ENCODE results near the gene LUC7L3. TPM values are rescaled to one million over a fixed set of nuclear protein-coding genes. Genes with fewer than 3 reads are reported as not detected.

Gene LUC7L3
- total RNA-seq, 4 donors from 2014 or later, result 80.8 to 114 (median 105) TPM

DNA sequence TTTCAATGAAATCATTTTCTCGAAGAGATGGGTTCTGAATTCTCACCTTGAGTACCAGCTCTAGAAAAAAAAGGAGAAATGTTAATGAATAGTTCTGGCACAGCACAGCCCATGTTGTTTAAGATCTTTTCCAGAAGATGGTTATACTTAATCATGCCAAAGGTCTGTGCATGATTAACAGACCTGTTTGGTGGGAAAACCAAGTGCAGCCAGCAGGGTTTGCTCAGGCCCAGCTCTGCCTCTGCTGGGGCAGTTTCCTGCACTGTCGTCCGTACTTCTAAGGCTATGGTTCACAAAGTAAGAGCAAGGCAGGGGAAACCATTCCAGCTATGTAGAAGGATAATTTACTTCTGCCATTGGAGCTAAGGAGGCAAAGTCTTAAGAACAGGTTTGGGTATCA lies 22.3 kb upstream of the LUC7L3 start:
- Histone ChIP-seq H3K27ac (no peak overlapping the region), H3K36me3 (peaks cover 0 to 86% (median 4%) of the 10 kb centered on the region in 3 donors), H3K4me3 (no peak overlapping the region), H3K27me3 (no peaks in the 10 kb centered on the region), H3K9me3 (no peaks in the 10 kb centered on the region), H3K4me1 (peaks cover 0 to 10% (median 0%) of the 10 kb centered on the region in 4 donors)
- no peak for DNase-seq (ENCODE audit: low spot score in 2 of 2)
- 83 to 90% methylated on average over 3 of the region's 3 CpGs for WGBS, 2 donors
- no peak for TF ChIP-seq EP300 (IDR thresholded peaks at IDR 0.05)
- no peak for TF ChIP-seq POLR2A (IDR thresholded peaks at IDR 0.05)
- TF ChIP-seq, protein P1, sequence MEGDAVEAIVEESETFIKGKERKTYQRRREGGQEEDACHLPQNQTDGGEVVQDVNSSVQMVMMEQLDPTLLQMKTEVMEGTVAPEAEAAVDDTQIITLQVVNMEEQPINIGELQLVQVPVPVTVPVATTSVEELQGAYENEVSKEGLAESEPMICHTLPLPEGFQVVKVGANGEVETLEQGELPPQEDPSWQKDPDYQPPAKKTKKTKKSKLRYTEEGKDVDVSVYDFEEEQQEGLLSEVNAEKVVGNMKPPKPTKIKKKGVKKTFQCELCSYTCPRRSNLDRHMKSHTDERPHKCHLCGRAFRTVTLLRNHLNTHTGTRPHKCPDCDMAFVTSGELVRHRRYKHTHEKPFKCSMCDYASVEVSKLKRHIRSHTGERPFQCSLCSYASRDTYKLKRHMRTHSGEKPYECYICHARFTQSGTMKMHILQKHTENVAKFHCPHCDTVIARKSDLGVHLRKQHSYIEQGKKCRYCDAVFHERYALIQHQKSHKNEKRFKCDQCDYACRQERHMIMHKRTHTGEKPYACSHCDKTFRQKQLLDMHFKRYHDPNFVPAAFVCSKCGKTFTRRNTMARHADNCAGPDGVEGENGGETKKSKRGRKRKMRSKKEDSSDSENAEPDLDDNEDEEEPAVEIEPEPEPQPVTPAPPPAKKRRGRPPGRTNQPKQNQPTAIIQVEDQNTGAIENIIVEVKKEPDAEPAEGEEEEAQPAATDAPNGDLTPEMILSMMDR (IDR thresholded peaks at IDR 0.05), result no peak

DNA sequence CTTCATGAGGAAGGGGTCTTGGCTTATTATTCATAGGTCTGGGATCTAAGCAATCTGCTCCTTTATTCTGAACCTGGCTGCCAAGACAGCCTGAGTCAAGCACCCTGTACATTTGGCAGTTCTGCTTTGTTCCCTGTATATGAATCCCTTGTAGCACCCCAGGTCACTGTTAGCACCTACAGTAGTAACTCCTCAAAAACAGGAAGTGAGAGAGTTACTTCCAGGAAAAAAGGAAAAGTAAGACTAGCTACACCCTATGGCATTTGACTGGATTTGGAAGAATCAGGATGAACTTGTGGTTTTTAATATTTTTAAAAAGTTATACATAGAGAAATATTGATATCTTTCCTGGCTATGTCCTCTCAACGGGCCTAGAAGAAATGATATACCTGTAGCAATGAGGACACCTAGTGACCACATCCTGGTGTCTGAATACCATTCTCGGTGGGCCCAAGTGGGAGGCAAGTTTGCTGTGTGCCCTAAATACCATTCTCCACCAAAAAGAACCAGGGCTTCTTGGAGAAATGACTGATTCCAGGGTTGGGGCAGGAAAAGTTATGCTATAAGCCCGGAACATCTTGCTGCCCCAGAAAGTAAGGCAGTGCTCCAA lies 21.6 kb upstream of the LUC7L3 start:
- peaks cover 0 to 15% (median 0%) of the 10 kb centered on the region in 4 donors for H3K4me1 ChIP-seq
- DNase-seq (ENCODE audit: low spot score in 2 of 2), result no peak
- no peak overlapping the region for H3K27ac ChIP-seq
- WGBS, 2 donors, result 48 to 51% methylated on average over 3 of the region's 3 CpGs
- no peaks in the 10 kb centered on the region for H3K9me3 ChIP-seq
- H3K36me3 ChIP-seq, result peaks cover 0 to 84% (median 4%) of the 10 kb centered on the region in 3 donors
- H3K4me3 ChIP-seq, result no peak overlapping the region
- TF ChIP-seq EP300 (IDR thresholded peaks at IDR 0.05) (no peak), POLR2A (IDR thresholded peaks at IDR 0.05) (no peak)
- no peaks in the 10 kb centered on the region for H3K27me3 ChIP-seq

DNA sequence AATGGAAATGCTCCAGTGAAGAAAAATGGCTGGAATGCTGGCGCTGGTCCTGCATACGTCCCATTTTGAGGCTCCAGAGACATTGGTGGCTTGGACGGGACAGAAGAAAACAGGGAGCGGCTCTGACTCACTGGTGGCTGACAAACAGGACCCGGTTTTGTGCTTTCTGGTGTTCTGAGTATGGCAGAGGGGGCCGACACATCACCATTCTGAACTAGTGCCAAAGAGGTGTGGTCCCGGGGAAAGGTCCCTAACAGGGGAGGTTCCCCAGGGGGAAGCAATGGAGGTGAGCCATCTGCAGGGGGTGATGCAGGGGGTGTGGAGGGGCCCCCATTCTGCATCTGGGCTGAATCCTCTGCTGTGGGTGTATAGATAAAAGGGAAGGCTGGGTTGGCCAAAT lies 20.0 kb upstream of the LUC7L3 start:
- no peak for DNase-seq (ENCODE audit: low spot score in 2 of 2)
- TF ChIP-seq POLR2A (IDR thresholded peaks at IDR 0.05) (no peak), EP300 (IDR thresholded peaks at IDR 0.05) (no peak)
- TF ChIP-seq, protein P1 (IDR thresholded peaks at IDR 0.05), result no peak
- Histone ChIP-seq H3K9me3 (no peaks in the 10 kb centered on the region), H3K36me3 (peaks cover 0 to 77% (median 4%) of the 10 kb centered on the region in 3 donors), H3K4me1 (peaks cover 0 to 31% (median 0%) of the 10 kb centered on the region in 4 donors), H3K4me3 (no peak overlapping the region), H3K27me3 (no peaks in the 10 kb centered on the region), H3K27ac (no peak overlapping the region)
- WGBS, 2 donors, result 77 to 79% methylated on average over 7 of the region's 7 CpGs

DNA sequence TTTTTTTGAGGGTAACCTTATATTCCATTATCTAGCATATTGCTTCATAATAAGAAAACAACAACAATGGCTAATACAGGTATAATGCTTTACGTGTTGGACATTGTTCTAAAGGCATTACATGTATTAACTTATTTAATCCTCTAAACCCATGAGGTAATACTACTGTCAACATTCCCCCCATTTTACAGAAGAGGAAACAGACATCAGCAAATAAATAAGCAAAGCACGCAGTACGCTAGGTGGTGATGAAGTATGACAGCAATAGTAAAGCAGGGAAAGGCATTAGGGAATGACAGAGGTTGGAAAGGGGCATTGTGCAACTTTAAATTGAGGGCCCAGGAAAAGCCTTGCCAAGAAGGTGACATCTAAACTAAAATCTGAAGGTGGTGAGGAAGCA lies 16.2 kb upstream of the LUC7L3 start:
- H3K27me3 ChIP-seq, result no peaks in the 10 kb centered on the region
- H3K4me3 ChIP-seq, result no peak overlapping the region
- DNase-seq (ENCODE audit: low spot score in 2 of 2), result no peak
- H3K4me1 ChIP-seq, result peaks cover 0 to 50% (median 8%) of the 10 kb centered on the region in 4 donors
- H3K9me3 ChIP-seq, result no peaks in the 10 kb centered on the region
- WGBS, 2 donors, result 89 to 93% methylated on average over 3 of the region's 3 CpGs
- H3K36me3 ChIP-seq, result peaks cover 0 to 46% (median 2%) of the 10 kb centered on the region in 3 donors
- no peak overlapping the region for H3K27ac ChIP-seq
- TF ChIP-seq EP300 (IDR thresholded peaks at IDR 0.05), result no peak
- TF ChIP-seq, protein P1 (IDR thresholded peaks at IDR 0.05), result no peak
- no peak for TF ChIP-seq POLR2A (IDR thresholded peaks at IDR 0.05)

DNA sequence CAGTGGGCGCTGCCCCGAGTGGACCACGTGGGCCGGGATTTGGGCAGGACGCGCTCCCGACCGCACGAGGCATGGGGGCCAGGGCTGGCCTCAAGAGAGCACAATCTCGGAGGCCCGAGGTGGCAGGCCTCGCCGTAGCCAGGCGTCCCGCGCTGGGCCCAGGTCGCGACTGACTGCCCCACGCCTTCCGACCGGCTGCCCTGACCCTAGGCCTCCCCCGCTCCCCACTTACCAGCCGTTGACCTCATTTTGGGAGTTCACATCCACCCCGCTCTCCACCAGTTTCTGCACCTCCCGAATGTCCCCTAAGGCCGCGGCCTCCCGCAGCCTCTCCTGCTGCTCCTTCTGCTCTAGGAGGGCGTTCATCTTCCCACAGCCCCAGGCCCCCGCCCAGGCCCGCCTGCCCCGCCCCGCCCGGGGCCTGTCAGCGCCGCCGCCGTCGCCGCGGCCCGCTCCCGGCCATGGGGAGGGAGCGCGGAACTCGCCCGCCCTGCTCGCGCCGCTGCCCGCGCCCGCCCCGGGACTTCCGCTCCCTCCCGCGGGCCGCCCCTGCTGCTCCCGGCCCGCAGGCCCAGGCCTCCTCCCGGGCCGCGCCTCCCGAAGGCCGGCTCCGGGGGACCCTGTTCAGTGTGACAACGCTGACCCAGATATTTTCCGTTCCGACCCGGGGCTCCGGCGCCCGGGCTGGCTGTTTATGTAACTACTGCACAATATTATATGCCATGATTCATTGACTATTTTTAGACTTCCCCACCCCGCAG lies 11.9 kb upstream of the LUC7L3 start, which contains the start of gene ANKRD40:
TSS of gene ANKRD40 (minus strand) at position 626 of the 761 bp plus-strand sequence. CDS start at position 366, 260 bp downstream.
- 0 to 1% methylated on average over 15 to 54 of the region's 74 CpGs for WGBS, 2 donors
- peak within 1 kb of the TSS; percentile 95 to 100 (median 99) for H3K27ac ChIP-seq
- no peaks in the 10 kb centered on the region for H3K9me3 ChIP-seq
- H3K4me3 ChIP-seq, result peak within 1 kb of the TSS; percentile 66 to 84 (median 77)
- DNase-seq (ENCODE audit: low spot score in 2 of 2), result peak; percentile 84 to 86
- TF ChIP-seq, protein P1 (IDR thresholded peaks at IDR 0.05), result peak in 2 of 5 experiments; percentile 34 to 54
- TF ChIP-seq POLR2A (IDR thresholded peaks at IDR 0.05) (peak; percentile 48 to 70), EP300 (IDR thresholded peaks at IDR 0.05) (peak; percentile 7 to 91)
- peaks cover 0 to 18% (median 0%) of the 10 kb centered on the region in 3 donors for H3K36me3 ChIP-seq
- no peaks in the 10 kb centered on the region for H3K27me3 ChIP-seq
- H3K4me1 ChIP-seq, result peaks cover 0 to 61% (median 20%) of the 10 kb centered on the region in 4 donors
